GM21529 (cell line): Measurements from ENCODE around the gene FBRSL1.

Source experiments
- ATAC-seq: cut with Tn5 transposase; IDR thresholded peaks from one replicate; pipeline ENCODE4 v1.9.1; 2021; ENCODE audit not compliant: unreplicated experiment

FBRSL1 gene

GRCh38 chr12:132508860-132509732 lies 19.1 kb downstream of the FBRSL1 start:
- no peak for ATAC-seq

GRCh38 chr12:132510111-132510724 lies 20.3 kb downstream of the FBRSL1 start:
- no peak for ATAC-seq

- ATAC-seq, result no peak
Observed at GRCh38 chr12:132510746-132511477, 21.0 kb downstream of the FBRSL1 start.

GRCh38 chr12:132511516-132512196 lies 21.7 kb downstream of the FBRSL1 start:
- ATAC-seq, result no peak

- no peak for ATAC-seq
Observed at GRCh38 chr12:132512197-132513069, 22.5 kb downstream of the FBRSL1 start.

- ATAC-seq, result no peak
Observed at GRCh38 chr12:132513070-132513398, 23.1 kb downstream of the FBRSL1 start.

GRCh38 chr12:132513458-132514135 lies 23.6 kb downstream of the FBRSL1 start:
- no peak for ATAC-seq

- no peak for ATAC-seq
Observed at GRCh38 chr12:132514216-132514820, 24.4 kb downstream of the FBRSL1 start.

- ATAC-seq, result no peak
Observed at GRCh38 chr12:132514838-132515237, 24.9 kb downstream of the FBRSL1 start.

- no peak for ATAC-seq
Observed at GRCh38 chr12:132516095-132517012, 26.4 kb downstream of the FBRSL1 start.

- ATAC-seq, result no peak
Observed at GRCh38 chr12:132517013-132517739, 27.2 kb downstream of the FBRSL1 start.

GRCh38 chr12:132517740-132518100 lies 27.8 kb downstream of the FBRSL1 start:
- no peak for ATAC-seq

- ATAC-seq, result no peak
Observed at GRCh38 chr12:132518354-132518992, 28.5 kb downstream of the FBRSL1 start.

- no peak for ATAC-seq
Observed at GRCh38 chr12:132520421-132521199, 30.7 kb downstream of the FBRSL1 start.

- ATAC-seq, result no peak
Observed at GRCh38 chr12:132521200-132521580, 31.2 kb downstream of the FBRSL1 start.

- ATAC-seq, result no peak
Observed at GRCh38 chr12:132521712-132522292, 31.9 kb downstream of the FBRSL1 start.
